Epithelial cell of proximal tubule (primary cell): ENCODE results near the gene DMD. TPM values are rescaled to one million over a fixed set of nuclear protein-coding genes. Genes with fewer than 3 reads are reported as not detected.
"Not testable (repeated sequence)": the region's sequence is repeated elsewhere in the genome, so short reads cannot be mapped to it uniquely, and the experiment has no call there.

Experiments
- DNase-seq: peaks from one replicate; pipeline ENCODE4 v3.0.0-alpha.2; 2011; ENCODE audit warnings: low read depth
- H3K4me3 ChIP-seq: 2 replicates; pipeline ENCODE4 v1.5.1; 2011; ENCODE audit warnings: low read depth, mild to moderate bottlenecking, low read length
- total RNA-seq: library from RNA; depleted of rRNA; stranded (reverse); fragments of >200 nt; gene quantifications from 2 replicates; pipeline ENCODE4 v1.2.3, GENCODE V29; 2015
- TF ChIP-seq, protein P1 (sequence below): conservative IDR thresholded peaks from 2 replicates; pipeline ENCODE4 v1.5.1; 2012; ENCODE audit warnings: low read depth, mild to moderate bottlenecking, low read length

DMD gene
- total RNA-seq, 1 donor from 2014 or later: 1.3 TPM

GRCh38 chrX:32545101-32545500 is 666.2 kb downstream of the DMD start:
- TF ChIP-seq, protein P1, sequence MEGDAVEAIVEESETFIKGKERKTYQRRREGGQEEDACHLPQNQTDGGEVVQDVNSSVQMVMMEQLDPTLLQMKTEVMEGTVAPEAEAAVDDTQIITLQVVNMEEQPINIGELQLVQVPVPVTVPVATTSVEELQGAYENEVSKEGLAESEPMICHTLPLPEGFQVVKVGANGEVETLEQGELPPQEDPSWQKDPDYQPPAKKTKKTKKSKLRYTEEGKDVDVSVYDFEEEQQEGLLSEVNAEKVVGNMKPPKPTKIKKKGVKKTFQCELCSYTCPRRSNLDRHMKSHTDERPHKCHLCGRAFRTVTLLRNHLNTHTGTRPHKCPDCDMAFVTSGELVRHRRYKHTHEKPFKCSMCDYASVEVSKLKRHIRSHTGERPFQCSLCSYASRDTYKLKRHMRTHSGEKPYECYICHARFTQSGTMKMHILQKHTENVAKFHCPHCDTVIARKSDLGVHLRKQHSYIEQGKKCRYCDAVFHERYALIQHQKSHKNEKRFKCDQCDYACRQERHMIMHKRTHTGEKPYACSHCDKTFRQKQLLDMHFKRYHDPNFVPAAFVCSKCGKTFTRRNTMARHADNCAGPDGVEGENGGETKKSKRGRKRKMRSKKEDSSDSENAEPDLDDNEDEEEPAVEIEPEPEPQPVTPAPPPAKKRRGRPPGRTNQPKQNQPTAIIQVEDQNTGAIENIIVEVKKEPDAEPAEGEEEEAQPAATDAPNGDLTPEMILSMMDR: no peak
- no peak overlapping the region for H3K4me3 ChIP-seq
- no peak for DNase-seq

- H3K4me3 ChIP-seq: no peak overlapping the region
- DNase-seq: no peak
- TF ChIP-seq, protein P1: no peak
These were observed 672.8 kb downstream of the DMD start for GRCh38 chrX:32538554-32538953.

GRCh38 chrX:32533848-32534247 is 677.5 kb downstream of the DMD start:
- DNase-seq: no peak
- TF ChIP-seq, protein P1: no peak
- H3K4me3 ChIP-seq: no peak overlapping the region

GRCh38 chrX:32532262-32532661 is 679.1 kb downstream of the DMD start:
- H3K4me3 ChIP-seq: no peak overlapping the region
- no peak for DNase-seq
- TF ChIP-seq, protein P1: no peak

DNA sequence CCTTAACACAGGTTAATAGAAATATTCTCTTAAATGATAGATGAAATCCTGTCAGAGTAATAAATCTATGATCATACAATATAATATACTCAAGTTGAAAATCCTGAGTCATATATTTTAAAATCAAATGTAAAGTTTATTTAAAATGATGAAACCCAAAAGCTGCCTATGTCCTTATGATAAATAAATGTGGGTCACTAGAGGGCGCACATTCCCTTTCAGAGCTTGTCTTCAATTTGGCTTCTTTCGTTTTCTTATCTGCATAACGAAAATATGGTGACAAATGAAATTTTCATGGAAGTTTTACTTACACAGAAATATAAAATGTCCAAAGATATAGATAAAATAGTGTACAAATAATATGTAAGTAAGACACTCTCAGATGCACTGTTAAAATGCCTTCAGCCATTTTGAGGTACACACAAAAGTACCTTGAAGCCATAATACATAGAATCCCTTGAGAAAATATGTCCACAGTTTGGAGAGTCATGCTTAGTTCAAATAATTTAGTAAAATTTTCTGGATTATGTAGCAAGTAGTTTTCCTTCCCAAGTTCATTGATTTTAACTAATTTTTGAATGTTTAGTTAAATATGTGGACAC is 680.4 kb downstream of the DMD start:
- TF ChIP-seq, protein P1: peak; percentile 60
- DNase-seq: no peak
- H3K4me3 ChIP-seq: no peak overlapping the region

DNA sequence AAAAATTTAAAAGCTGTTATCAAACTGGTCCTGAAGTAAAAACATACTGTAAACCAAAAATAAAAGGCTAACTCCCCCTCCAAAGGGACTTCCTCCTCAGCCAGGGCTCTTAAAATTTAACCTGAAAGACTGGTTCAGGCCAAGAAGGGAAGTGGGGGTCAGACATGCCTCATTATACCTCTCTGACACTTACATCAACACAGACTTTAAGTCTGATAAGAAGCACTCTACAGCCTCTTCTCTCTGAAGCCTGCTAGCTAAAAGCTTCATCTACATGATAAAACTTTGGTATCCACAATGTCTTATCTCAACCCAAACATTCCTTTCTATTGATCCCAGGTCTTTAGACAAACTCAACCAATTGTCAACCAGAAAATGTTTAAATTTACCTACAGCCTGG is 682.9 kb downstream of the DMD start:
- H3K4me3 ChIP-seq, DNase-seq: not testable (repeated sequence)

GRCh38 chrX:32525234-32525633 is 686.1 kb downstream of the DMD start:
- H3K4me3 ChIP-seq: no peak overlapping the region
- TF ChIP-seq, protein P1: no peak
- DNase-seq: no peak
